Hepatocyte (in vitro differentiated cells): Measurements from ENCODE around the gene GON4L. TPM values are rescaled to one million over a fixed set of nuclear protein-coding genes. Genes with fewer than 3 reads are reported as not detected.
"Not testable (repeated sequence)": the region's sequence is repeated elsewhere in the genome, so short reads cannot be mapped to it uniquely, and the experiment has no call there.

Source experiments
- DNase-seq: peaks from one replicate; pipeline ENCODE4 v3.0.0-alpha.2; 2016; ENCODE audit warnings: low spot score
- H2AFZ ChIP-seq: fragments of 200-600 bp; sonication (generic); 2 replicates; pipeline ENCODE4 v1.6.0; 2016; ENCODE audit warnings: antibody characterized with exemption, mild to moderate bottlenecking
- H3K27ac ChIP-seq: fragments of 200-600 bp; sonication (generic); 2 replicates; pipeline ENCODE4 v1.5.1; 2016; ENCODE audit warnings: mild to moderate bottlenecking
- H3K27me3 ChIP-seq: fragments of 200-600 bp; sonication (generic); 2 replicates; pipeline ENCODE4 v1.6.1; 2016
- H3K36me3 ChIP-seq: fragments of 200-600 bp; sonication (generic); replicated peaks from 2 replicates; pipeline ENCODE4 v1.5.1; 2016; ENCODE audit warnings: low read depth; ENCODE audit not compliant: insufficient read depth
- H3K4me1 ChIP-seq: fragments of 200-600 bp; sonication (generic); 2 replicates; pipeline ENCODE4 v1.5.1; 2016; ENCODE audit warnings: mild to moderate bottlenecking, moderate library complexity; ENCODE audit not compliant: insufficient read depth
- H3K4me2 ChIP-seq: fragments of 200-600 bp; sonication (generic); 2 replicates; pipeline ENCODE4 v1.6.0; 2016
- H3K4me3 ChIP-seq: fragments of 200-600 bp; sonication (generic); 2 replicates; pipeline ENCODE4 v1.5.1; 2016; ENCODE audit warnings: mild to moderate bottlenecking
- H3K79me2 ChIP-seq: fragments of 200-600 bp; sonication (generic); 2 replicates; pipeline ENCODE4 v1.6.0; 2017; ENCODE audit warnings: mild to moderate bottlenecking
- H3K9me2 ChIP-seq: fragments of 200-600 bp; sonication (generic); replicated peaks from 2 replicates; pipeline ENCODE4 v1.6.0; 2017; ENCODE audit warnings: mild to moderate bottlenecking; ENCODE audit not compliant: insufficient read depth
- H3K9me3 ChIP-seq: fragments of 200-600 bp; sonication (generic); 2 replicates; pipeline ENCODE4 v1.5.1; 2016; ENCODE audit warnings: low read depth, mild to moderate bottlenecking
- H4K20me1 ChIP-seq: fragments of 200-600 bp; sonication (generic); 2 replicates; pipeline ENCODE4 v1.6.0; 2016; ENCODE audit warnings: mild to moderate bottlenecking; ENCODE audit not compliant: insufficient read depth, poor library complexity, severe bottlenecking
- EZH2 ChIP-seq: fragments of 200-600 bp; sonication (generic); IDR thresholded peaks from 2 replicates; pipeline ENCODE4 v1.6.1; 2016; ENCODE audit warnings: antibody characterized with exemption, mild to moderate bottlenecking, borderline replicate concordance
- EZH2phosphoT487 ChIP-seq: fragments of 200-600 bp; sonication (generic); IDR thresholded peaks from one replicate; pipeline ENCODE4 v1.6.1; 2018; ENCODE audit warnings: antibody characterized with exemption, mild to moderate bottlenecking, low read depth, moderate library complexity; ENCODE audit not compliant: unreplicated experiment, severe bottlenecking
- WGBS: methylation state at CpG from one replicate; pipeline ENCODE4 v1.1.6; 2016; ENCODE audit warnings: low lambda C conversion rate; ENCODE audit errors: missing lambda C conversion rate; 5-methylcytosine and 5-hydroxymethylcytosine counted together
- polyA plus RNA-seq: library from polyadenylated mRNA; unstranded; fragments of >200 nt; fragmentation: Nextera tagmentation; extraction: Ambion mirVana; gene quantifications from 2 replicates; pipeline ENCODE4 v1.2.1, GENCODE V29; 2016
- total RNA-seq: library from RNA; depleted of rRNA; stranded (reverse); fragments of >200 nt; gene quantifications from 2 replicates; pipeline ENCODE4 v1.2.3, GENCODE V29; 2014
- TF ChIP-seq, protein P1 (sequence below): fragments of 200-600 bp; sonication (generic); IDR thresholded peaks from 2 replicates; pipeline ENCODE4 v1.5.1; 2016; ENCODE audit warnings: antibody characterized with exemption, mild to moderate bottlenecking; ENCODE audit not compliant: poor library complexity

GON4L gene
- total and polyA plus RNA-seq, 2 experiments from 2014 or later = 20.8 to 33.3 TPM

- no peak for DNase-seq
- H4K20me1 ChIP-seq = no peaks in the 10 kb centered on the region
- no peaks in the 10 kb centered on the region for H3K9me2 ChIP-seq
- 96% methylated on average over 7 of the region's 7 CpGs for WGBS
- H3K27ac ChIP-seq = no peak overlapping the region
- peaks cover 9% of the 10 kb centered on the region for H3K79me2 ChIP-seq
- H3K9me3 ChIP-seq = no peaks in the 10 kb centered on the region
- no peaks in the 10 kb centered on the region for H3K4me1 ChIP-seq
- TF ChIP-seq EZH2 (no peak), EZH2phosphoT487 (no peak)
- TF ChIP-seq, protein P1, sequence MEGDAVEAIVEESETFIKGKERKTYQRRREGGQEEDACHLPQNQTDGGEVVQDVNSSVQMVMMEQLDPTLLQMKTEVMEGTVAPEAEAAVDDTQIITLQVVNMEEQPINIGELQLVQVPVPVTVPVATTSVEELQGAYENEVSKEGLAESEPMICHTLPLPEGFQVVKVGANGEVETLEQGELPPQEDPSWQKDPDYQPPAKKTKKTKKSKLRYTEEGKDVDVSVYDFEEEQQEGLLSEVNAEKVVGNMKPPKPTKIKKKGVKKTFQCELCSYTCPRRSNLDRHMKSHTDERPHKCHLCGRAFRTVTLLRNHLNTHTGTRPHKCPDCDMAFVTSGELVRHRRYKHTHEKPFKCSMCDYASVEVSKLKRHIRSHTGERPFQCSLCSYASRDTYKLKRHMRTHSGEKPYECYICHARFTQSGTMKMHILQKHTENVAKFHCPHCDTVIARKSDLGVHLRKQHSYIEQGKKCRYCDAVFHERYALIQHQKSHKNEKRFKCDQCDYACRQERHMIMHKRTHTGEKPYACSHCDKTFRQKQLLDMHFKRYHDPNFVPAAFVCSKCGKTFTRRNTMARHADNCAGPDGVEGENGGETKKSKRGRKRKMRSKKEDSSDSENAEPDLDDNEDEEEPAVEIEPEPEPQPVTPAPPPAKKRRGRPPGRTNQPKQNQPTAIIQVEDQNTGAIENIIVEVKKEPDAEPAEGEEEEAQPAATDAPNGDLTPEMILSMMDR = no peak
- H2AFZ ChIP-seq = no peak overlapping the region
- no peak overlapping the region for H3K4me3 ChIP-seq
- H3K4me2 ChIP-seq = no peak overlapping the region
- H3K36me3 ChIP-seq = peaks cover 4% of the 10 kb centered on the region
- no peaks in the 10 kb centered on the region for H3K27me3 ChIP-seq
Measured at GRCh38 chr1:155717041-155717440, 140.0 kb downstream of the GON4L start.

DNA sequence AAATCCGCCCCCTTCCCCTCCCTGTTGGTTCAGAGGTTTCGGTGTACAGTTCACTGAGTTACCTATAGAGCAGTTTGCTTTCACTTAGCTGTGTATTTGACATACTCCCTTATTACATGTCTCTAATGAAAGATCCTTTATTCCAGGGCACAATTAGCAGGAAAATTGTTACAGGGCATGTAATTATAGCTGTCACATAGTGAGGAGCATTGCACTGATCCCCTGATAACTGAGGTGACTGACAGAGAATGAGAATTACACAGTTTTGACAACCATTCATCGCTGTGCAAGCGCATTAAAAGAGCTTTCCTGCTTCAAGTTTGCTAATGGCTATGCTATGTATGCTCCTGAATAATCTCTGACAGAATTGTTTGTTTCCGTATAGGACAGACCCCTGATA, 141.2 kb downstream of the GON4L start:
- Histone ChIP-seq H3K27me3 (no peaks in the 10 kb centered on the region), H3K36me3 (peaks cover 4% of the 10 kb centered on the region), H3K4me2 (no peak overlapping the region), H3K9me3 (no peaks in the 10 kb centered on the region), H3K79me2 (peaks cover 9% of the 10 kb centered on the region), H4K20me1 (no peaks in the 10 kb centered on the region), H3K4me1 (no peaks in the 10 kb centered on the region), H2AFZ (no peak overlapping the region), H3K27ac (no peak overlapping the region), H3K9me2 (no peaks in the 10 kb centered on the region), H3K4me3 (no peak overlapping the region)
- WGBS = 95% methylated on average over 5 of the region's 5 CpGs
- DNase-seq = no peak
- TF ChIP-seq, protein P1 = no peak
- no peak for TF ChIP-seq EZH2phosphoT487

DNA sequence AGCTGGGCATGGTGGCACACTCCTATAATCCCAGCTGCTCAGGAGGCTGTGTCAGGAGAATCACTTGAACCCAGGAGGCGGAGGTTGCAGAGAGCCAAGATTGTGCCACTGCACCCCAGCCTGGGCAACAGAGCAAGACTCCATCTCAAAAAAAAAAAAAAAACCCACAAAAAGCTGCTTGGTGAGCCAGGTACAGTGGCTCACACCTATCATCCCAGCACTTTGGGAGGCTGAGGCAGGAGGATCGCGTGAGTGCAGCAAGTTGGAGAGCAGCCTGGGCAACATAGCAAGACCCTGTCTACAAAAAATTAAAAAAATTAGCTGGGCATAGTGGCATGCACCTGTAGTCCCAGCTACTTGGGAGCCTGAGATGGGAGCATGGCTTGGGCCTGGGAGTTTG, 142.0 kb downstream of the GON4L start:
- not testable (repeated sequence) for H3K27me3 ChIP-seq, H3K4me3 ChIP-seq, H3K9me2 ChIP-seq, H3K36me3 ChIP-seq, H3K9me3 ChIP-seq, DNase-seq, H3K4me2 ChIP-seq, H3K4me1 ChIP-seq, H2AFZ ChIP-seq, H4K20me1 ChIP-seq, H3K27ac ChIP-seq
- H3K79me2 ChIP-seq = peaks cover 12% of the 10 kb centered on the region
- 94% methylated on average over 3 of the region's 3 CpGs for WGBS

DNA sequence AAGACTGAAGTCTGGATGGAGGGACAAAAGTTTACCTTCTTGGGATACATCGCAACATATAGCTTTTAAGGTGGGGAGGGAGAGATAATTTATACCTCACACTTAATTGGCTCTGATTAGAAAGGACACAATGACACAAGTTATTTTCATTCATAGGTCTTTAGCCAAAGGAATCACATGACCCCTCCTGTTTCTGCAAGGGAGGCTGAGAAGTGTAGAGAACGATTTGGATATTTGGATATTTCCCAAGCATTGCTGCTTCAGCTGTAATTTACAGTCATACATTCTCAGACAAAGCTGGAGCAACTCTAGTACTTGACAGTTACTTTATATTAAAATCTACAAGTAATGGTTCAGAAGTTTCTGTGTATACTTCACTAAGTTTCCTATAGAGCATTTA, 143.9 kb downstream of the GON4L start:
- no peak overlapping the region for H2AFZ ChIP-seq
- peaks cover 28% of the 10 kb centered on the region for H3K79me2 ChIP-seq
- no peaks in the 10 kb centered on the region for H3K9me3 ChIP-seq
- H3K36me3 ChIP-seq = peaks cover 4% of the 10 kb centered on the region
- H3K9me2 ChIP-seq = no peaks in the 10 kb centered on the region
- H3K4me1 ChIP-seq = no peaks in the 10 kb centered on the region
- H3K27ac ChIP-seq = no peak overlapping the region
- TF ChIP-seq, protein P1 = no peak
- no peak overlapping the region for H3K4me3 ChIP-seq
- WGBS = 91% methylated on average over 2 of the region's 2 CpGs
- H3K27me3 ChIP-seq = no peaks in the 10 kb centered on the region
- DNase-seq = no peak
- no peak overlapping the region for H3K4me2 ChIP-seq
- no peaks in the 10 kb centered on the region for H4K20me1 ChIP-seq
